H1 (cell line): Measurements from ENCODE around the gene STIM2. TPM values are rescaled to one million over a fixed set of nuclear protein-coding genes. Genes with fewer than 3 reads are reported as not detected.

ENCODE experiments used
- CBX5 ChIP-seq: fragments of 300-800, 300-1000 bp; sonication (generic); IDR thresholded peaks from 2 replicates; pipeline ENCODE4 v1.7.1; 2016; ENCODE audit warnings: antibody characterized with exemption, low read length, low read depth
- TBP ChIP-seq: IDR thresholded peaks from 2 replicates; pipeline ENCODE4 v1.6.1; 2011; ENCODE audit warnings: low read depth, low read length, improper control_type of control experiment
- polyA plus RNA-seq, 7 experiments: library from polyadenylated mRNA; depleted of rRNA in 3 of 7; stranded (reverse) in 5 of 7; unstranded in 2 of 7; fragments of >200 nt in 5 of 7; fragments of 200-250 nt in 2 of 7; gene quantifications; 1 replicate in 5 of 7; 2 replicates in 1 of 7; 4 replicates in 1 of 7; pipeline versions ENCODE4 v1.2.1 to v1.2.3, GENCODE V29; 2011 to 2013; ENCODE audit warnings: missing spikeins in 2 of 7, mixed read lengths in 2 of 7
- total RNA-seq: library from RNA; stranded (reverse); fragmentation: NEBNext Ultra II Directional; extraction: Animal tissue kit (Norgen Biotek cat#: 25700); gene quantifications from 2 replicates; pipeline ENCODE4 v1.2.1, GENCODE V29; 2021
- TF ChIP-seq, protein P1 (sequence below): IDR thresholded peaks from 2 replicates; pipeline ENCODE4 v1.6.1; 2011; ENCODE audit warnings: low read depth, mild to moderate bottlenecking, low read length; ENCODE audit not compliant: insufficient read depth
- TF ChIP-seq, protein P2 (sequence below): IDR thresholded peaks from 2 replicates; pipeline ENCODE4 v1.6.1; 2012; ENCODE audit warnings: inconsistent platforms
- TF ChIP-seq, protein P3 (sequence below), 3 experiments: IDR thresholded peaks; 1 replicate in 2 of 3; 2 replicates in 1 of 3; pipeline versions ENCODE4 v1.5.1 to v1.6.1; 2011; ENCODE audit warnings: low read length in 3 of 3, mild to moderate bottlenecking in 3 of 3, inconsistent platforms in 2 of 3, low read depth in 1 of 3, moderate library complexity in 1 of 3; ENCODE audit not compliant: insufficient read depth in 1 of 3; ENCODE audit errors: control extremely low read depth in 1 of 3

STIM2 gene
- total and polyA plus RNA-seq, 2 of the 8 experiments (the other 6 are each of a cell fraction or from before 2014, with no cell fraction given) = 22.9 to 23.0 TPM

DNA sequence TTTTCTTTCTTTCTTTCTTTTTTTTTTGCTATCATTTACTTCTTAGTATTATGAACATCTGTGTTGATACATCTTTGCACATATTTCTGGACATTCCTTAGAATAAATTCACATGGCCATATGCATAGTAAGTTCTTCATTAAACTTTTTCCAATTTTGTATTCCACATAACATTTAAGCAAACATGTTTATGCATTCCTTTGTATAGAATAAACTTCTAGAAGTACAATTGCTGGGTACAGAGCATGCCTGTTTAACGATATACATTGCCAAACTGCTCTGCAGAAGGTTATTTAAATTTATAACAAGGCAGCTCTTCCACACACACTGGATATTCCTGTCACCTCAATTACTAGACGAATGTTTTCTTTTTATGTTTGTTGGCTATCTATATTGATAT is 36.0 kb upstream of the STIM2 start (continued):
- TF ChIP-seq CBX5 (no peak), TBP (no peak)
- TF ChIP-seq, protein P1, sequence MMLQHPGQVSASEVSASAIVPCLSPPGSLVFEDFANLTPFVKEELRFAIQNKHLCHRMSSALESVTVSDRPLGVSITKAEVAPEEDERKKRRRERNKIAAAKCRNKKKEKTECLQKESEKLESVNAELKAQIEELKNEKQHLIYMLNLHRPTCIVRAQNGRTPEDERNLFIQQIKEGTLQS = no peak
- TF ChIP-seq, protein P2, sequence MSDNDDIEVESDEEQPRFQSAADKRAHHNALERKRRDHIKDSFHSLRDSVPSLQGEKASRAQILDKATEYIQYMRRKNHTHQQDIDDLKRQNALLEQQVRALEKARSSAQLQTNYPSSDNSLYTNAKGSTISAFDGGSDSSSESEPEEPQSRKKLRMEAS = no peak
- TF ChIP-seq, protein P3, sequence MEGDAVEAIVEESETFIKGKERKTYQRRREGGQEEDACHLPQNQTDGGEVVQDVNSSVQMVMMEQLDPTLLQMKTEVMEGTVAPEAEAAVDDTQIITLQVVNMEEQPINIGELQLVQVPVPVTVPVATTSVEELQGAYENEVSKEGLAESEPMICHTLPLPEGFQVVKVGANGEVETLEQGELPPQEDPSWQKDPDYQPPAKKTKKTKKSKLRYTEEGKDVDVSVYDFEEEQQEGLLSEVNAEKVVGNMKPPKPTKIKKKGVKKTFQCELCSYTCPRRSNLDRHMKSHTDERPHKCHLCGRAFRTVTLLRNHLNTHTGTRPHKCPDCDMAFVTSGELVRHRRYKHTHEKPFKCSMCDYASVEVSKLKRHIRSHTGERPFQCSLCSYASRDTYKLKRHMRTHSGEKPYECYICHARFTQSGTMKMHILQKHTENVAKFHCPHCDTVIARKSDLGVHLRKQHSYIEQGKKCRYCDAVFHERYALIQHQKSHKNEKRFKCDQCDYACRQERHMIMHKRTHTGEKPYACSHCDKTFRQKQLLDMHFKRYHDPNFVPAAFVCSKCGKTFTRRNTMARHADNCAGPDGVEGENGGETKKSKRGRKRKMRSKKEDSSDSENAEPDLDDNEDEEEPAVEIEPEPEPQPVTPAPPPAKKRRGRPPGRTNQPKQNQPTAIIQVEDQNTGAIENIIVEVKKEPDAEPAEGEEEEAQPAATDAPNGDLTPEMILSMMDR (IDR thresholded peaks at IDR 0.05; ENCODE audit: control extremely low read depth in 1 of 3, insufficient read depth in 1 of 3, low read depth in 1 of 3, low read length in 3 of 3) = no peak
